ENCODE measurements around the gene DCUN1D3.

Gene DCUN1D3

DNA sequence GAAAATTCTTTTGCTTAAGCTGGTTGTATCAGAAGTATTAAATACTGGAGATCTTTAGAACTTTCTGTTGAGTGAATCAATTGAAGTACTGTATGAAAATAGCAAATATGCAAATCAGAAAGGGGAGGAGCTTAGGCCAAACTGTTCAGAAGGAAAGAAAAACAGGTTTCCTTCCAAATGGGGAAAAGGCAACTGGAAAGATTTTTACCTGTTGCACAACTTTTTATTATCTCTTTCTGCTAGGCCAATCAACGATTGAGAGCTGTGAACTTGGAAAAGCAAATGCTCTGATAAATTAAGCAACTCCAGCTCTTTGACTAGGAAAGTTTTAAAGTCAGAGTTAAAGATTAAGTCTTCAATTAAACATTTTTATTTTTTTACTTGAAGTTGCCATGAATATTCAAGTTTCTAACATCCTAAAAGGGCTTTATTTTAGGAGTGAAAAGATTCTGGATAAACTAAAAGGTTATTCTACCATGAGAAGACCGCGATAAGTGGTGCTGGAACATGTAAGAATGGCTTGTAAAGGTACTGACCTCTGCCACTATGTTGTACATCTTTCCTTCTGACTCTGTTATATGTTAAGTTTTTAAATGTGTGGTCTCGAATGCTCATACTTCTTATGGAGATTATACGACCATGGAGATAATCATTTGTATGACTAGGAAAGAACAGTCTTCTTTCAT lies 16.5 kb downstream of the DCUN1D3 start:
- peaks cover 8% of the 10 kb centered on the region for H3K4me1 ChIP-seq (ENCODE audit: control insufficient read depth, low read depth, low read length)
- H3K36me3 ChIP-seq (ENCODE audit: control insufficient read depth, low read depth, low read length), result no peaks in the 10 kb centered on the region
- H3K27ac ChIP-seq (ENCODE audit: low read length), result no peak overlapping the region
- no peak overlapping the region for H3K9ac ChIP-seq (ENCODE audit: low read length)
- no peaks in the 10 kb centered on the region for H3K9me3 ChIP-seq (ENCODE audit: control insufficient read depth, low read depth, low read length)
- no peak overlapping the region for H3K4me3 ChIP-seq (ENCODE audit: low read length)
- no peaks in the 10 kb centered on the region for H3K27me3 ChIP-seq (ENCODE audit: control insufficient read depth, insufficient read depth, low read length)

DNA sequence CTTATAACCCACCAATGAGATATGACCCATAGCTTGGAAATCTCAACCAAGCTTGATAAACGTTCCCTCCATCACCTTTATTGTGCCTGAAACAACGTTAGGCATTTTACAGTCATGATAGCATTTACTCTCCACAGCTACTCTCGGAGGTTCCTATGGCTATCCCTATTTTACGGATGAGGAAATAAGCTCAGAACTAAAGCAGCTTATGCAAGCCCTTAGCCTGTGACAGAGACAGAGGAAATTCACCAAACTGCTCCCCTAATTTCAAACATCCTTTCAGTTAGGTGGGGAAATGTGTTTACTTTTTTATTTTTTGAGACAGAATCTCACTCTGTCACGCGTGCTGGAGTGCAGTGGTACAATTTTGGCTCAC lies 18.7 kb downstream of the DCUN1D3 start:
- H3K27me3 ChIP-seq (ENCODE audit: control insufficient read depth, insufficient read depth, low read length), result no peaks in the 10 kb centered on the region
- peaks cover 8% of the 10 kb centered on the region for H3K4me1 ChIP-seq (ENCODE audit: control insufficient read depth, low read depth, low read length)
- H3K27ac ChIP-seq (ENCODE audit: low read length), result no peak overlapping the region
- H3K9ac ChIP-seq (ENCODE audit: low read length), result no peak overlapping the region
- no peaks in the 10 kb centered on the region for H3K36me3 ChIP-seq (ENCODE audit: control insufficient read depth, low read depth, low read length)
- no peaks in the 10 kb centered on the region for H3K9me3 ChIP-seq (ENCODE audit: control insufficient read depth, low read depth, low read length)
- no peak overlapping the region for H3K4me3 ChIP-seq (ENCODE audit: low read length)

DNA sequence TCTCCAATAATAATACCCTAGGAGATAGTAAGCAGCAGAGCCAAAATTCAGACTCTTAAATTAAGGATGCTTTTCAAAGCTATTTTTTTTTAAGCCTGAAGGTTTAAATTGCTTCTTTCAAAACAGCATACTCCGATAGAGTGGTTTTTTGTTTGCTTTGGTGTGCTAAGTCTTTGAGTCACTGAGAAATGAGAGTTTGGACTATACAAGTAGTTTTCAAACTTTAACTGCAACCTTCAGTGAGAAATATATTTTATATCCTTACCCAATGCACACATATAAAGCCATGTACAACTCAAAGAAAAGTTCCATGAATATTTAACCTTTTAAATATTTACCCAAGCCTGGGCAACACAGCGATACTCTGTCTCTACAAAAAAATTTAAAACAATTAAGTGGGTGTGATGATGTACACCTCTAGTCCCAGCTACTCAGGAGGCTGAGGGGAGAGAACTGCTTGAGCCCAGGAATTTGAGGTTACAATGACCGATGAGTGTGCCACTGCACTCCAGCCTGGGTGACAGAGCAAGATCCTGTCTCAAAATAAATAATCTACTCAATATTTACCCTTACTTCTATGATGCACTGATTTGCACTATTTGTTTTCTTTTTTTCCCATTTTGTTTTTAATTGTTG lies 19.2 kb downstream of the DCUN1D3 start:
- H3K9ac ChIP-seq (ENCODE audit: low read length), result no peak overlapping the region
- no peaks in the 10 kb centered on the region for H3K36me3 ChIP-seq (ENCODE audit: control insufficient read depth, low read depth, low read length)
- H3K9me3 ChIP-seq (ENCODE audit: control insufficient read depth, low read depth, low read length), result no peaks in the 10 kb centered on the region
- no peak overlapping the region for H3K4me3 ChIP-seq (ENCODE audit: low read length)
- H3K27ac ChIP-seq (ENCODE audit: low read length), result no peak overlapping the region
- no peaks in the 10 kb centered on the region for H3K27me3 ChIP-seq (ENCODE audit: control insufficient read depth, insufficient read depth, low read length)
- H3K4me1 ChIP-seq (ENCODE audit: control insufficient read depth, low read depth, low read length), result peaks cover 8% of the 10 kb centered on the region

DNA sequence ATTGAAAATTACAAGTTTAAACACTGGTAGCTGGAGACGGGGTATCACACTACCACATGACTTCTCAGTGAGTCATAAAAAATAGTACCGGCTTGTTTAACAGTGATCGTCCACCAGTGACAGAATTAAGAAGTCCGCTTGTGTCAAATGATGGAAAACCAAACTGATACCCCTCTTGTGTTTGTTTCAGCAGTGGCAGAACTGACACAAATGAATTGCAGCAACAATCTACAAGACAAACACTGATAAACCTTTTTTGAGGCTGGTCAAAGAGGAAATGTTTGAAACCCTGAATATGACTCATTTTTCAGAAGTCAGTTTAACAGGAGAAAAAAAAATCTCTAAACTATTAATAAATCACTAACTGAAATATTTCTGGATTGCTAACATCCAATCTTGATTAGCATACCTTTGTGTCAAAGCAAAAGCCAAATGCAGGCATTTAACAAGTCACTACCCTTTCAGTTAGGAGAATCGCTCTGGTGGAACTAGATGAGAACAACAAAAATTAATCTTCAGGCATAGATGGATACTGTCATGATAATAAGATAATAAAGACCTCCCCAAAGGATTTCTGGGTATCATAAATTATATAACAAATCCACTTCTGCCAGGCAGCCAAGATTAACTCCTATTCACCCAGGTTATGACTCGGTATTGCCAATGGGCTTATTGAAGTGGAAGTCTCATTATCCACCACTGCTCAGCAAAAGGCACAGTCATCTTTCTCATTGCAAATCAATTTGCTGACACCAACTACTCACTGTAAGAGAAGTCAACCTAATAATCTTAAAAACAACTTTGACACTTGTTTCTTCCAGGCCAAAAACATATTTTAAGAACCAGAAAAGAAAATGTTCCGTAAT lies 20.8 kb downstream of the DCUN1D3 start:
- Histone ChIP-seq H3K4me3 (ENCODE audit: low read length) (no peak overlapping the region), H3K27ac (ENCODE audit: low read length) (no peak overlapping the region), H3K4me1 (ENCODE audit: control insufficient read depth, low read depth, low read length) (peaks cover 8% of the 10 kb centered on the region), H3K9ac (ENCODE audit: low read length) (no peak overlapping the region), H3K9me3 (ENCODE audit: control insufficient read depth, low read depth, low read length) (no peaks in the 10 kb centered on the region), H3K27me3 (ENCODE audit: control insufficient read depth, insufficient read depth, low read length) (no peaks in the 10 kb centered on the region), H3K36me3 (ENCODE audit: control insufficient read depth, low read depth, low read length) (no peaks in the 10 kb centered on the region)

DNA sequence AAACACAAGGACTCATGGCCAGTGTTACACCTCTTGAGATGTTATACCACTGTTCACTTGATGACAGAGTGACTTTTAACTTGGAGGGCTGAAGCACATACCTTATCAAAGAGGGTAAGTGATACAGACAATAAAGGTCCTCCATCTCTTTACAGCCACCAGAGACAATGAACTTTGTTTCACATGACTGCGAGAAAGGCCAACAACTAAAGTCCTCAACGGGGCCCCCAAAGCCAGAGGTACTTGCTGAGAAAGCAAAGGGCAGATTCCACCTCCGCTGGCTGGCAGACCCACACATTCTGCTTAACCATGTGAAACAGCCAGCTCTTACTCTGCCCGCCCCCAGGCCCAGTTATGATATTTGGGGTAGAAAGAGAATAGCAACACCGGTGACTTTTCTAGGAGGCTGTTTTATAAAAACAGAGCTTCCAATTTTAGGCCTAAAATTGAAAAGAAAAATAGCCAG lies 21.4 kb downstream of the DCUN1D3 start:
- Histone ChIP-seq H3K4me1 (ENCODE audit: control insufficient read depth, low read depth, low read length) (peaks cover 8% of the 10 kb centered on the region), H3K9ac (ENCODE audit: low read length) (no peak overlapping the region), H3K27ac (ENCODE audit: low read length) (no peak overlapping the region), H3K4me3 (ENCODE audit: low read length) (no peak overlapping the region), H3K9me3 (ENCODE audit: control insufficient read depth, low read depth, low read length) (no peaks in the 10 kb centered on the region), H3K27me3 (ENCODE audit: control insufficient read depth, insufficient read depth, low read length) (no peaks in the 10 kb centered on the region), H3K36me3 (ENCODE audit: control insufficient read depth, low read depth, low read length) (no peaks in the 10 kb centered on the region)

DNA sequence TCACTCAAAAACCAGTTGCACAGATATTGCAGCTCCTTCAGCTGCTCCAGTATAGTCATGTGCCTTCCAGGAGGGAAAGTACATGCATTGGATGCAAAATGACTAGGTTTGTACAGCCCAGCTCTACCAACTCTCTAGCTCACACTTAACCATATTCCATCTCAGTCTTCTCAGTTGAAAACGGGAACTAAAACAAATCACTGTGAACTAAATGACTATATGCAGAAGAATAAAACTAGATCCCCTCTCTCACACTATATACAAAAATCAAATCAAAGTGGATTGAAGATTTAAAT lies 24.9 kb downstream of the DCUN1D3 start:
- Histone ChIP-seq H3K4me3 (ENCODE audit: low read length) (no peak overlapping the region), H3K36me3 (ENCODE audit: control insufficient read depth, low read depth, low read length) (no peaks in the 10 kb centered on the region), H3K4me1 (ENCODE audit: control insufficient read depth, low read depth, low read length) (peaks cover 8% of the 10 kb centered on the region), H3K9ac (ENCODE audit: low read length) (no peak overlapping the region), H3K27ac (ENCODE audit: low read length) (no peak overlapping the region), H3K9me3 (ENCODE audit: control insufficient read depth, low read depth, low read length) (no peaks in the 10 kb centered on the region), H3K27me3 (ENCODE audit: control insufficient read depth, insufficient read depth, low read length) (no peaks in the 10 kb centered on the region)

DNA sequence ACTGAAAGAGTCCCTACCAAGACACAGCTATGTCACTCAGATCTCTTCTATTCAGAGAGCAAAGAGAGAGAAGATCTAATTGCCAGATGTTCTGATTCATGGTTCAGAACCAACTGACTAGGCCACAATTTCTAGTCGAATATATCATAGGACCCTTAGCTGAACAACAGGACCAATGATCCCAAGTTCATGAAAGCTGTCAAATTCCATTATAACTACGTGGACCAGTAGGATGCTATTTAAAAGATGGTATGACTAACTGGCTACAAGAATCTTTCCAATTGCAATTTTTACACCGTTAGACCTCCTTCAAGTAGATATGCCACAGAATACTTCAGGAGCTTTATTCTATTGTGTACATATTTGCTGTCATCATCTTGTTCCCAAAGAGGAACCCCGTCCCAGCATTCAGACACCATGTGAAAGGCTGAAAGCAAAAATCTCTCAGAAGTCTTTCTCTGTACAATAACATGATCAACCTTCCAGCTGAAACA lies 26.0 kb downstream of the DCUN1D3 start:
- Histone ChIP-seq H3K36me3 (ENCODE audit: control insufficient read depth, low read depth, low read length) (no peaks in the 10 kb centered on the region), H3K4me3 (ENCODE audit: low read length) (no peak overlapping the region)

DNA sequence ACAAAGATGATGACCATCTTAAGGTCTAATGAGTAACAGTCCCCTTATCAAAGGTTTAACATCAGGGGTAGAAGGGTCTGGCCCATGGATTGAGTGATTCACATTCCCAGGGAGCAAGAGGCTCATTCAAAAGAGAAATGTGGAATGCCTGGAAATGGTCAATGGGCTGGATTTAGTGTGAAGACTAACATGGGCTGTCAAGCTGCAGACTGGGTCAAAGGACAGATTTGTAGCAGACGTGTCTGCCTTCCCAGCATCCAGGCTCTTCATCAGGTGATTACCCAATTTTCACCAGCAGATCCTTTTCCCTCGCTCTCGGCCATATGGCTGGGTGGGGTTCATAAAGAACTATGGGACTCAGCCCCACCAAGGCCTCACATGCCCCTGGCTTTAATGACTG lies 26.8 kb downstream of the DCUN1D3 start:
- Histone ChIP-seq H3K27ac (ENCODE audit: low read length) (no peak overlapping the region), H3K4me3 (ENCODE audit: low read length) (no peak overlapping the region), H3K27me3 (ENCODE audit: control insufficient read depth, insufficient read depth, low read length) (no peaks in the 10 kb centered on the region), H3K36me3 (ENCODE audit: control insufficient read depth, low read depth, low read length) (no peaks in the 10 kb centered on the region), H3K9me3 (ENCODE audit: control insufficient read depth, low read depth, low read length) (no peaks in the 10 kb centered on the region), H3K4me1 (ENCODE audit: control insufficient read depth, low read depth, low read length) (no peaks in the 10 kb centered on the region), H3K9ac (ENCODE audit: low read length) (no peak overlapping the region)

More for the DNA sequence above, 26.0 kb downstream of the DCUN1D3 start:
- Histone ChIP-seq H3K4me1 (ENCODE audit: control insufficient read depth, low read depth, low read length) (peaks cover 2% of the 10 kb centered on the region), H3K27ac (ENCODE audit: low read length) (no peak overlapping the region), H3K9me3 (ENCODE audit: control insufficient read depth, low read depth, low read length) (no peaks in the 10 kb centered on the region), H3K27me3 (ENCODE audit: control insufficient read depth, insufficient read depth, low read length) (no peaks in the 10 kb centered on the region), H3K9ac (ENCODE audit: low read length) (no peak overlapping the region)

DNA sequence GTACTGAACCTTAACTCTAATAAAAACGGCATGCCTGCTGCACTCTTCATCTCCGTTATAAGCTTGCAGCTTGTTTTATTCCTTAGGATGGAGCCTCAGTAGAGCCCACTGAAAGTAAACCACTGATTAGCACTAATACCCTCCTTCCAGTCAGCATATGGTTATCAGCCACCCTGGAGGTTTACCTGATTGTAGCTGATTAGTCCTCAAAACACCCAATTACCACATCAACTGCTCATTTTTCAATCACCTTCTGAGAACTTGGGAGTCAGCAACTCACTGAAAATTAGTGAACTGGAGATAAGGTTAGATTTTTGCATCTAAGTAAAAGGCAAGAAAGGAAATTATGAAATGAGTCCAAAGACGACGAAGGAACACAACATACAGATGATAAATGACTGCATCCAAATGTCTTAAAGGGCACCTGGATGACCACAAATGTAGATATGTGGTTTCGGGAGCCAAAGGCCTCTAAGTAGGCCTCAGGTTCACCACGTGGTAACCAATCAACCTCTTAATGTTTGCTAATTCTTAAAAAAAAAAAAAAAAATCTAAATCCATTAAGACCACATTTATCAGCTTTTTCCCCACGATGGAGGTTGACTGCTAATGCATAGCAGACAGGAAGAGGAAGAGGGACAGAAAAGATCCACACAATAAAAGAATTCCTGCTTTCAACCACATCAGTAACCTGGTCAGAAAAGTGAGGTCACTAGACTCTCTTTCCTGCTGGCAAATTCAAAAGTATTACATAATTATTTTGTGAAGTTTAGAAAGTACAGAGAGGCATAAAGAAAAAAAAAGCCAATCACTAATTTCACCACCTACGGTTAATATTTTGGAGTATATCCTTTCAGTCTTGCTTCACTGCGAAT lies 28.0 kb downstream of the DCUN1D3 start:
- no peak overlapping the region for H3K9ac ChIP-seq (ENCODE audit: low read length)
- no peaks in the 10 kb centered on the region for H3K9me3 ChIP-seq (ENCODE audit: control insufficient read depth, low read depth, low read length)
- no peaks in the 10 kb centered on the region for H3K4me1 ChIP-seq (ENCODE audit: control insufficient read depth, low read depth, low read length)
- no peaks in the 10 kb centered on the region for H3K36me3 ChIP-seq (ENCODE audit: control insufficient read depth, low read depth, low read length)
- no peak overlapping the region for H3K27ac ChIP-seq (ENCODE audit: low read length)
- no peaks in the 10 kb centered on the region for H3K27me3 ChIP-seq (ENCODE audit: control insufficient read depth, insufficient read depth, low read length)
- H3K4me3 ChIP-seq (ENCODE audit: low read length), result no peak overlapping the region

DNA sequence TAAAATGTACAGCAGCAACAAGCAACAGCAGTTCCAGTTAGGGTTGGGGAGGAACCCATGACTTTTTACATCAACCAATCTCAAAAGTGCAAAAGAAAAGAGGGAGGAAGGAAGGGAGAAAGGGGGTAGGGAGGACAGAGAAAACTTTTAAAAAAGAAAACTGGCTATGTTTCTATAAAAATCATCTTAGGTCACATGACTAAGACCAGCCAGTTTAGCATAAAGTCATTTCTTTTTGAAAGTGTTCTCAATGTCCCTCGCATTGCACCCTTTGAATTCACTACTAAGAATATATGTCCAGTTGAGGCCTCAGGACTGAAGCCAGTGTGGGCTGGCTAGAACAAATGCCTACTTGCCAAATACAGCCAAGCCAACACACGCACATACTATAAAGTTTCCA lies 28.9 kb downstream of the DCUN1D3 start:
- peaks cover 2% of the 10 kb centered on the region for H3K4me1 ChIP-seq (ENCODE audit: control insufficient read depth, low read depth, low read length)

More for the DNA sequence above, 28.9 kb downstream of the DCUN1D3 start:
- Histone ChIP-seq H3K9ac (ENCODE audit: low read length) (no peak overlapping the region), H3K27me3 (ENCODE audit: control insufficient read depth, insufficient read depth, low read length) (no peaks in the 10 kb centered on the region), H3K27ac (ENCODE audit: low read length) (no peak overlapping the region), H3K36me3 (ENCODE audit: control insufficient read depth, low read depth, low read length) (no peaks in the 10 kb centered on the region), H3K9me3 (ENCODE audit: control insufficient read depth, low read depth, low read length) (no peaks in the 10 kb centered on the region), H3K4me3 (ENCODE audit: low read length) (no peak overlapping the region)
